ENCODE results near the gene FBXO3. TPM values are rescaled to one million over a fixed set of nuclear protein-coding genes. Genes with fewer than 3 reads are reported as not detected.
A peak's percentile ranks its signal among the peaks of the same experiment; 100 is the strongest.

FBXO3 gene
- total and polyA plus RNA-seq, 9 of the 15 experiments (the other 6 are each of a cell fraction or from before 2014, with no cell fraction given) = 11.6 to 59.3 (median 29.2) TPM

DNA sequence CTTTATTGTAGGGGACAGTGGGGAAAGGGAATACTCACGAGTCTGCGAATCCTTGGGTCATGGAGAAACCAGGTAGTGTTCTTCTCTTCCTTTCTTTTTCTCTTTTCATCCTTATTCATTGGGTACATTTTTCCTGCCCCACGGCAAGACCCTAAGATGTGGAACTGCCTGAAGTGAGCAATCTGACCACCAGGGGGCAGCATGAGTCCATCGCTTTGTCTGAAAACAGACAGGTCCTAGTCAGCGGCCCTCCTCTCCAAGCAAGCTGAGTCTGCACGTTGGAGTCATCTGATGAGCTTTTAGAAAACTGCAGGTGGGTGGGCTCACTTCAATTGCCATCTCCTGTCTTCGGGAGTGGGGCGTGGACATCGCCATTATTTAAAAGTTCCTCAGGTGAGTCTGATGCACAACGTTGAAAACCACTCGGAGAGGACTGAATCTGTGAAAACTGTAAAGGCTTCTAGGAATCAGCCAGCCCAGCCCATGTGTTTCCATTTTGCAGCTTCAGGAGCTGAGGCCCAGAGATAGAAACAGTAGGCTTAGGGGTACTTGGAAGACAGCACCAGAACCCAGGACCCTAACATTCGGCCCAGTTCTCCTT is 34.0 kb upstream of the FBXO3 start (continued):
- TF ChIP-seq, protein P1, sequence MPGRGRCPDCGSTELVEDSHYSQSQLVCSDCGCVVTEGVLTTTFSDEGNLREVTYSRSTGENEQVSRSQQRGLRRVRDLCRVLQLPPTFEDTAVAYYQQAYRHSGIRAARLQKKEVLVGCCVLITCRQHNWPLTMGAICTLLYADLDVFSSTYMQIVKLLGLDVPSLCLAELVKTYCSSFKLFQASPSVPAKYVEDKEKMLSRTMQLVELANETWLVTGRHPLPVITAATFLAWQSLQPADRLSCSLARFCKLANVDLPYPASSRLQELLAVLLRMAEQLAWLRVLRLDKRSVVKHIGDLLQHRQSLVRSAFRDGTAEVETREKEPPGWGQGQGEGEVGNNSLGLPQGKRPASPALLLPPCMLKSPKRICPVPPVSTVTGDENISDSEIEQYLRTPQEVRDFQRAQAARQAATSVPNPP (IDR thresholded peaks at IDR 0.05; ENCODE audit: borderline replicate concordance, insufficient read depth, insufficient read length) = no peak
- no peak for TF ChIP-seq SOX6 (IDR thresholded peaks at IDR 0.05)
- TF ChIP-seq, protein P2, sequence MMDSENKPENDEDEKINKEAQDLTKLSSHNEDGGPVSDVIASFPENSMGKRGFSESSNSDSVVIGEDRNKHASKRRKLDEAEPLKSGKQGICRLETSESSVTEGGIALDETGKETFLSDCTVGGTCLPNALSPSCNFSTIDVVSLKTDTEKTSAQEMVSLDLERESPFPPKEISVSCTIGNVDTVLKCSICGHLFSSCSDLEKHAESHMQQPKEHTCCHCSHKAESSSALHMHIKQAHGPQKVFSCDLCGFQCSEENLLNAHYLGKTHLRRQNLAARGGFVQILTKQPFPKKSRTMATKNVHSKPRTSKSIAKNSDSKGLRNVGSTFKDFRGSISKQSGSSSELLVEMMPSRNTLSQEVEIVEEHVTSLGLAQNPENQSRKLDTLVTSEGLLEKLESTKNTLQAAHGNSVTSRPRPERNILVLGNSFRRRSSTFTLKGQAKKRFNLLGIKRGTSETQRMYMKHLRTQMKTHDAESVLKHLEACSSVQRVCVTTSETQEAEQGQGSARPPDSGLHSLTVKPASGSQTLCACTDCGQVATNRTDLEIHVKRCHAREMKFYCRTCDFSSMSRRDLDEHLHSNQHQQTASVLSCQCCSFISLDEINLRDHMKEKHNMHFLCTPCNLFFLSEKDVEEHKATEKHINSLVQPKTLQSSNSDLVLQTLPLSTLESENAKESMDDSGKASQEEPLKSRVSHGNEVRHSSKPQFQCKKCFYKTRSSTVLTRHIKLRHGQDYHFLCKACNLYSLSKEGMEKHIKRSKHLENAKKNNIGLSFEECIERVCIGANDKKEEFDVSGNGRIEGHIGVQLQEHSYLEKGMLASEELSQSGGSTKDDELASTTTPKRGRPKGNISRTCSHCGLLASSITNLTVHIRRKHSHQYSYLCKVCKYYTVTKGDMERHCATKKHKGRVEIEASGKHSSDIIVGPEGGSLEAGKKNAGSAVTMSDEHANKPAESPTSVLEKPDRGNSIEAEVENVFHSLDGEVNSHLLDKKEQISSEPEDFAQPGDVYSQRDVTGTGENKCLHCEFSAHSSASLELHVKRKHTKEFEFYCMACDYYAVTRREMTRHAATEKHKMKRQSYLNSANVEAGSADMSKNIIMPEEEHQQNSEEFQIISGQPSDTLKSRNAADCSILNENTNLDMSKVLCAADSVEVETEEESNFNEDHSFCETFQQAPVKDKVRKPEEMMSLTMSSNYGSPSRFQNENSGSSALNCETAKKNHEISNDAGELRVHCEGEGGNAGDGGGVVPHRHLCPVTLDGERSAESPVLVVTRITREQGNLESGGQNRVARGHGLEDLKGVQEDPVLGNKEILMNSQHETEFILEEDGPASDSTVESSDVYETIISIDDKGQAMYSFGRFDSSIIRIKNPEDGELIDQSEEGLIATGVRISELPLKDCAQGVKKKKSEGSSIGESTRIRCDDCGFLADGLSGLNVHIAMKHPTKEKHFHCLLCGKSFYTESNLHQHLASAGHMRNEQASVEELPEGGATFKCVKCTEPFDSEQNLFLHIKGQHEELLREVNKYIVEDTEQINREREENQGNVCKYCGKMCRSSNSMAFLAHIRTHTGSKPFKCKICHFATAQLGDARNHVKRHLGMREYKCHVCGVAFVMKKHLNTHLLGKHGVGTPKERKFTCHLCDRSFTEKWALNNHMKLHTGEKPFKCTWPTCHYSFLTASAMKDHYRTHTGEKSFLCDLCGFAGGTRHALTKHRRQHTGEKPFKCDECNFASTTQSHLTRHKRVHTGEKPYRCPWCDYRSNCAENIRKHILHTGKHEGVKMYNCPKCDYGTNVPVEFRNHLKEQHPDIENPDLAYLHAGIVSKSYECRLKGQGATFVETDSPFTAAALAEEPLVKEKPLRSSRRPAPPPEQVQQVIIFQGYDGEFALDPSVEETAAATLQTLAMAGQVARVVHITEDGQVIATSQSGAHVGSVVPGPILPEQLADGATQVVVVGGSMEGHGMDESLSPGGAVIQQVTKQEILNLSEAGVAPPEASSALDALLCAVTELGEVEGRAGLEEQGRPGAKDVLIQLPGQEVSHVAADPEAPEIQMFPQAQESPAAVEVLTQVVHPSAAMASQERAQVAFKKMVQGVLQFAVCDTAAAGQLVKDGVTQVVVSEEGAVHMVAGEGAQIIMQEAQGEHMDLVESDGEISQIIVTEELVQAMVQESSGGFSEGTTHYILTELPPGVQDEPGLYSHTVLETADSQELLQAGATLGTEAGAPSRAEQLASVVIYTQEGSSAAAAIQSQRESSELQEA (IDR thresholded peaks at IDR 0.05; ENCODE audit: low read depth) = no peak
- TF ChIP-seq, protein P3, sequence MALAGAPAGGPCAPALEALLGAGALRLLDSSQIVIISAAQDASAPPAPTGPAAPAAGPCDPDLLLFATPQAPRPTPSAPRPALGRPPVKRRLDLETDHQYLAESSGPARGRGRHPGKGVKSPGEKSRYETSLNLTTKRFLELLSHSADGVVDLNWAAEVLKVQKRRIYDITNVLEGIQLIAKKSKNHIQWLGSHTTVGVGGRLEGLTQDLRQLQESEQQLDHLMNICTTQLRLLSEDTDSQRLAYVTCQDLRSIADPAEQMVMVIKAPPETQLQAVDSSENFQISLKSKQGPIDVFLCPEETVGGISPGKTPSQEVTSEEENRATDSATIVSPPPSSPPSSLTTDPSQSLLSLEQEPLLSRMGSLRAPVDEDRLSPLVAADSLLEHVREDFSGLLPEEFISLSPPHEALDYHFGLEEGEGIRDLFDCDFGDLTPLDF (CRISPR knock-in tag; IDR thresholded peaks at IDR 0.05) = no peak
- TF ChIP-seq TRIM28 (IDR thresholded peaks at IDR 0.05) = no peak
- no peak for TF ChIP-seq RBM17 (IDR thresholded peaks at IDR 0.05; ENCODE audit: borderline replicate concordance, low read depth, low read length)
- TF ChIP-seq MCM2 (IDR thresholded peaks at IDR 0.05; ENCODE audit: low read depth) = no peak
- TF ChIP-seq HNRNPK (IDR thresholded peaks at IDR 0.05; ENCODE audit: low read depth, low read length, poor library complexity, severe bottlenecking) = no peak
- TF ChIP-seq, protein P4, sequence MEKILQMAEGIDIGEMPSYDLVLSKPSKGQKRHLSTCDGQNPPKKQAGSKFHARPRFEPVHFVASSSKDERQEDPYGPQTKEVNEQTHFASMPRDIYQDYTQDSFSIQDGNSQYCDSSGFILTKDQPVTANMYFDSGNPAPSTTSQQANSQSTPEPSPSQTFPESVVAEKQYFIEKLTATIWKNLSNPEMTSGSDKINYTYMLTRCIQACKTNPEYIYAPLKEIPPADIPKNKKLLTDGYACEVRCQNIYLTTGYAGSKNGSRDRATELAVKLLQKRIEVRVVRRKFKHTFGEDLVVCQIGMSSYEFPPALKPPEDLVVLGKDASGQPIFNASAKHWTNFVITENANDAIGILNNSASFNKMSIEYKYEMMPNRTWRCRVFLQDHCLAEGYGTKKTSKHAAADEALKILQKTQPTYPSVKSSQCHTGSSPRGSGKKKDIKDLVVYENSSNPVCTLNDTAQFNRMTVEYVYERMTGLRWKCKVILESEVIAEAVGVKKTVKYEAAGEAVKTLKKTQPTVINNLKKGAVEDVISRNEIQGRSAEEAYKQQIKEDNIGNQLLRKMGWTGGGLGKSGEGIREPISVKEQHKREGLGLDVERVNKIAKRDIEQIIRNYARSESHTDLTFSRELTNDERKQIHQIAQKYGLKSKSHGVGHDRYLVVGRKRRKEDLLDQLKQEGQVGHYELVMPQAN (IDR thresholded peaks at IDR 0.05; ENCODE audit: borderline replicate concordance) = no peak
- TF ChIP-seq FIP1L1 (IDR thresholded peaks at IDR 0.05; ENCODE audit: low read depth, low read length, poor library complexity, severe bottlenecking) = no peak
- TF ChIP-seq, protein P5, sequence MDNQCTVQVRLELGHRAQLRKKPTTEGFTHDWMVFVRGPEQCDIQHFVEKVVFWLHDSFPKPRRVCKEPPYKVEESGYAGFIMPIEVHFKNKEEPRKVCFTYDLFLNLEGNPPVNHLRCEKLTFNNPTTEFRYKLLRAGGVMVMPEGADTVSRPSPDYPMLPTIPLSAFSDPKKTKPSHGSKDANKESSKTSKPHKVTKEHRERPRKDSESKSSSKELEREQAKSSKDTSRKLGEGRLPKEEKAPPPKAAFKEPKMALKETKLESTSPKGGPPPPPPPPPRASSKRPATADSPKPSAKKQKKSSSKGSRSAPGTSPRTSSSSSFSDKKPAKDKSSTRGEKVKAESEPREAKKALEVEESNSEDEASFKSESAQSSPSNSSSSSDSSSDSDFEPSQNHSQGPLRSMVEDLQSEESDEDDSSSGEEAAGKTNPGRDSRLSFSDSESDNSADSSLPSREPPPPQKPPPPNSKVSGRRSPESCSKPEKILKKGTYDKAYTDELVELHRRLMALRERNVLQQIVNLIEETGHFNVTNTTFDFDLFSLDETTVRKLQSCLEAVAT (IDR thresholded peaks at IDR 0.05) = no peak
- TF ChIP-seq SMARCB1 (IDR thresholded peaks at IDR 0.05; ENCODE audit: insufficient read length, low read depth) = no peak
- TF ChIP-seq NFE2 (IDR thresholded peaks at IDR 0.05; ENCODE audit: low read depth) = 0 out of 2 replicates have a peak, but pooled peaks have one; percentile 3
- TF ChIP-seq KDM1A (IDR thresholded peaks at IDR 0.05) = no peak
